K562 (cell line): ENCODE measurements around the gene BEST3. TPM values are rescaled to one million over a fixed set of nuclear protein-coding genes. Genes with fewer than 3 reads are reported as not detected.

Source experiments
- ATAC-seq: fragments of 200-7000 bp; cut with Tn5 transposase; 3 replicates; pipeline ENCODE4 v1.9.1; 2020; ENCODE audit warnings: moderate library complexity
- BruUV-seq: library from RNA; stranded (reverse); fragments of 400-500 nt; replicated peaks from 2 replicates; lab custom pipeline; 2021; lab: Mats Ljungman, UMichigan
- CTCF ChIA-PET: fragments of 300-600 bp; formaldehyde crosslinking; extraction: SDS; loops from one replicate; lab custom pipeline; 2021; ENCODE audit warnings: low intra/inter-chr PET ratio; lab: Yijun Ruan, JAX
- POLR2A ChIA-PET: fragments of 300-600, 350-650 bp; sonication (Branson Sonifier 250); formaldehyde crosslinking; extraction: SDS; loops from one replicate; lab custom pipeline; 2021; ENCODE audit warnings: antibody characterized with exemption, inconsistent platforms; lab: Yijun Ruan, JAX
- DNase-seq, 4 experiments: peaks; one replicate each; pipeline versions ENCODE4 v3.0.0 to v3.0.0-alpha.2; 2011 to 2018; ENCODE audit warnings: low spot score in 3 of 4, mixed read lengths in 3 of 4; ENCODE audit errors: extremely low read depth in 1 of 4
- FAIRE-seq: peaks from 2 replicates; lab custom pipeline; 2011; peaks lifted over from hg19 to GRCh38; lab: Jason Lieb, UNC
- H2AFZ ChIP-seq: 2 replicates; pipeline ENCODE4 v1.6.0; 2011; ENCODE audit warnings: low read depth, low read length, control low read depth, inconsistent platforms
- H3K27ac ChIP-seq: fragments of 200-600 bp; 3 replicates; pipeline ENCODE4 v1.8.0; 2011; ENCODE audit warnings: low read depth, mild to moderate bottlenecking, control low read depth, inconsistent platforms, low read length, moderate library complexity, mixed read lengths; ENCODE audit errors: extremely low read depth
- H3K27me3 ChIP-seq, 2 experiments: fragments of 300-600 bp in 1 of 2; 2 replicates in 1 of 2; 3 replicates in 1 of 2; pipeline versions ENCODE4 v1.6.0 to v1.8.0; 2011; ENCODE audit warnings: inconsistent platforms in 2 of 2, low read length in 2 of 2, mild to moderate bottlenecking in 1 of 2, mixed read lengths in 1 of 2, moderate library complexity in 1 of 2; ENCODE audit not compliant: control insufficient read depth in 2 of 2, insufficient read depth in 2 of 2
- H3K36me3 ChIP-seq: fragments of 300-600 bp; 3 replicates; pipeline ENCODE4 v1.8.0; 2011; ENCODE audit warnings: mild to moderate bottlenecking, low read length, inconsistent platforms; ENCODE audit not compliant: control insufficient read depth, insufficient read depth
- H3K4me1 ChIP-seq, 2 experiments: fragments of 200-600 bp in 1 of 2; replicated peaks in 1 of 2; 2 replicates in 1 of 2; 3 replicates in 1 of 2; pipeline versions ENCODE4 v1.5.1 to v1.8.0; 2011; ENCODE audit warnings: inconsistent platforms in 2 of 2, low read length in 2 of 2, mild to moderate bottlenecking in 1 of 2, mixed read lengths in 1 of 2, moderate library complexity in 1 of 2; ENCODE audit not compliant: control insufficient read depth in 2 of 2, insufficient read depth in 2 of 2
- H3K4me2 ChIP-seq: 2 replicates; pipeline ENCODE4 v1.6.1; 2011; ENCODE audit warnings: low read length, control low read depth, inconsistent platforms, mixed read lengths; ENCODE audit not compliant: insufficient read depth
- H3K4me3 ChIP-seq: fragments of 200-600 bp; sonication (generic), shearing (Covaris generic); 2 replicates; pipeline ENCODE4 v1.5.1; 2016; ENCODE audit warnings: control low read depth, inconsistent platforms
- H3K79me2 ChIP-seq: fragments of 200-600 bp; 3 replicates; pipeline ENCODE4 v1.8.0; 2011; ENCODE audit warnings: low read length, inconsistent platforms; ENCODE audit not compliant: control insufficient read depth, insufficient read depth
- H3K9ac ChIP-seq, 2 experiments: 2 replicates each; pipeline versions ENCODE4 v1.6.0 to v1.6.1; 2011; ENCODE audit warnings: low read depth in 2 of 2, low read length in 2 of 2, control low read depth in 1 of 2, inconsistent platforms in 1 of 2, mild to moderate bottlenecking in 1 of 2, mixed read lengths in 1 of 2; ENCODE audit not compliant: insufficient read depth in 1 of 2
- H3K9me1 ChIP-seq: one replicate; pipeline ENCODE4 v1.6.0; 2011; ENCODE audit warnings: inconsistent platforms, mild to moderate bottlenecking, low read length, moderate library complexity; ENCODE audit not compliant: control insufficient read depth, insufficient read depth
- H3K9me3 ChIP-seq: replicated peaks from 2 replicates; pipeline ENCODE4 v1.5.1; 2011; ENCODE audit warnings: low read depth, low read length, inconsistent platforms; ENCODE audit not compliant: control insufficient read depth, insufficient read depth
- H4K20me1 ChIP-seq: replicated peaks from 2 replicates; pipeline ENCODE4 v1.6.1; 2011; ENCODE audit warnings: low read length, inconsistent platforms, mixed read lengths; ENCODE audit not compliant: control insufficient read depth, insufficient read depth
- BRD4 ChIP-seq: fragments of 200-600 bp; sonication (generic); IDR thresholded peaks from 2 replicates; pipeline ENCODE4 v1.6.1; 2017; ENCODE audit warnings: inconsistent platforms
- CREBBP ChIP-seq: IDR thresholded peaks from one replicate; pipeline ENCODE4 v1.6.1; 2012; ENCODE audit warnings: low read depth, mild to moderate bottlenecking, control low read depth, inconsistent platforms, low read length
- DPF2 ChIP-seq: fragments of 450-650 bp; IDR thresholded peaks from 2 replicates; pipeline ENCODE4 v1.6.1; 2016
- ESRRA ChIP-seq: fragments of 450-650 bp; IDR thresholded peaks from 2 replicates; pipeline ENCODE4 v1.6.1; 2014; ENCODE audit warnings: low read depth, mild to moderate bottlenecking, moderate library complexity, borderline replicate concordance
- MAZ ChIP-seq, 2 experiments: fragments of 450-650 bp in 1 of 2; sonication (generic) in 1 of 2; formaldehyde crosslinking; IDR thresholded peaks in 1 of 2; conservative IDR thresholded peaks in 1 of 2; 2 replicates each; pipeline versions ENCODE4 v1.4.0 to v1.5.0; 2020; ENCODE audit warnings: mild to moderate bottlenecking in 1 of 2, missing genetic modification reagents in 1 of 2
- NFYB ChIP-seq: IDR thresholded peaks from 2 replicates; pipeline ENCODE4 v1.6.1; 2011; ENCODE audit warnings: mild to moderate bottlenecking, moderate library complexity; ENCODE audit not compliant: insufficient read length; ENCODE audit errors: extremely low read depth
- SMC3 ChIP-seq: conservative IDR thresholded peaks from 2 replicates; pipeline ENCODE4 v1.6.1; 2011; ENCODE audit warnings: low read depth, low read length, improper control_type of control experiment; ENCODE audit not compliant: insufficient read depth
- ZBTB8A ChIP-seq: fragments of 450-650 bp; IDR thresholded peaks from 2 replicates; pipeline ENCODE4 v1.6.1; 2018; ENCODE audit warnings: mild to moderate bottlenecking, moderate library complexity; ENCODE audit not compliant: partially characterized antibody
- ZNF217 ChIP-seq: sonication (generic); formaldehyde crosslinking; IDR thresholded peaks from 2 replicates; pipeline ENCODE4 v1.8.0; 2022; ENCODE audit warnings: mild to moderate bottlenecking, missing genetic modification reagents
- ZNF584 ChIP-seq: fragments of 200-800 bp; sonication (Bioruptor generic); IDR thresholded peaks from 2 replicates; pipeline ENCODE4 v1.6.1; 2016; ENCODE audit warnings: low read depth, mild to moderate bottlenecking, missing genetic modification characterization, missing compliant biosample characterization
- WGBS: fragments of 100-300 bp; shearing (Covaris generic); methylation state at CpG from one replicate; pipeline ENCODE4 v1.1.6; 2016; ENCODE audit warnings: low coverage, mixed read lengths; ENCODE audit not compliant: insufficient coverage; ENCODE audit errors: missing lambda C conversion rate; 5-methylcytosine and 5-hydroxymethylcytosine counted together
- in situ Hi-C: fragments of 300-500 bp; cut with MboI; formaldehyde crosslinking; loops from 4 replicates; pipeline ENCODE4 v1.15.0; 2018; ENCODE audit warnings: inconsistent platforms, mixed read lengths
- intact Hi-C: fragments of 100-400 bp; cut with micrococcal nuclease; formaldehyde crosslinking; loops from 2 replicates; pipeline ENCODE4 v1.14.2; 2022
- polyA plus RNA-seq, 8 experiments: library from polyadenylated mRNA; depleted of rRNA in 4 of 8; stranded (reverse) in 5 of 8; unstranded in 3 of 8; fragments of >200 nt; fragmentation: Nextera tagmentation in 2 of 8; fragmentation: Illumina TruSeq in 1 of 8; extraction: Ambion mirVana in 2 of 8; extraction: Trizol in 1 of 8; gene quantifications; 2 replicates each; pipeline versions ENCODE4 v1.2.1 to v1.2.3, GENCODE V29; 2011 to 2014; ENCODE audit warnings: inconsistent platforms in 1 of 8, missing spikeins in 1 of 8
- total RNA-seq, 7 experiments: library from RNA; depleted of rRNA in 6 of 7; stranded (reverse); fragments of >200 nt in 6 of 7; fragmentation: Illumina TruSeq in 2 of 7; extraction: Trizol in 2 of 7; gene quantifications; 2 replicates each; pipeline versions ENCODE4 v1.2.1 to v1.2.3, GENCODE V29; 2011 to 2021; ENCODE audit warnings: low replicate concordance in 1 of 7
- TF ChIP-seq, protein P1 (sequence below): fragments of 450-650 bp; IDR thresholded peaks from 2 replicates; pipeline ENCODE4 v1.6.1; 2014; ENCODE audit warnings: low read depth, mild to moderate bottlenecking, moderate library complexity, borderline replicate concordance

Gene BEST3
- total and polyA plus RNA-seq, 9 of the 15 experiments (the other 6 are each of a cell fraction or from before 2014, with no cell fraction given) = 0.15 TPM; not detected in 8

DNA sequence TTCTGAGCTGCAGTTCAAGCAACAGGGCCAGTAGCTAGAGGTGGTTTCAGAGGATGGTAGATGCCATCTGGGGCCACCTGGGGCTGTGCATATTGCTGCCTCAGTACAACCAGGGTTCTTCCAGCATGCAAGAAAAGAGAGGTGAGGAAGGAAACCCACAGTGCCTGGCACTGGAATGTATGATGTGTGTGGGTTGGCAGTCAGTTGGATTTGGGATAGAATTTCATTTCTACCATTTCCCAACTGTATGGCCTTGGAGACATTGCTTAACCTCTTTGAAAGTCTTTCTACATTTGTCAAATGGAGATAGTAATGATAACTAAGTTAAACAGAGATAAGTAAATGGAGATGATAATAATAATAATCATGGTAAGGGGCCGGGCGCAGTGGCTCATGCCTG is 78.2 kb downstream of the BEST3 start:
- in situ Hi-C loops = no loop called here
- no peak for ATAC-seq

More for the DNA sequence above, 78.2 kb downstream of the BEST3 start:
- Histone ChIP-seq H3K4me1 (peaks cover 11 to 15% of the 10 kb centered on the region in 2 experiments), H3K4me3 (no peak overlapping the region), H3K79me2 (no peaks in the 10 kb centered on the region), H2AFZ (no peak overlapping the region), H3K27ac (no peak overlapping the region), H3K36me3 (no peaks in the 10 kb centered on the region), H4K20me1 (0 out of 2 replicates have a peak, but pooled peaks cover 5% of the 10 kb centered on the region), H3K9ac (no peak overlapping the region)
- DNase-seq (no peak), FAIRE-seq (no peak)
- POLR2A ChIA-PET = no interaction called here
- intact Hi-C loops = loop anchor here (5.0 kb wide), 2 partner anchors 34 to 149 kb away; partner anchors contain the start of genes CCT2 and FRS2
- no TSS peak for BruUV-seq
- TF ChIP-seq NFYB = no peak
- TF ChIP-seq, protein P1, sequence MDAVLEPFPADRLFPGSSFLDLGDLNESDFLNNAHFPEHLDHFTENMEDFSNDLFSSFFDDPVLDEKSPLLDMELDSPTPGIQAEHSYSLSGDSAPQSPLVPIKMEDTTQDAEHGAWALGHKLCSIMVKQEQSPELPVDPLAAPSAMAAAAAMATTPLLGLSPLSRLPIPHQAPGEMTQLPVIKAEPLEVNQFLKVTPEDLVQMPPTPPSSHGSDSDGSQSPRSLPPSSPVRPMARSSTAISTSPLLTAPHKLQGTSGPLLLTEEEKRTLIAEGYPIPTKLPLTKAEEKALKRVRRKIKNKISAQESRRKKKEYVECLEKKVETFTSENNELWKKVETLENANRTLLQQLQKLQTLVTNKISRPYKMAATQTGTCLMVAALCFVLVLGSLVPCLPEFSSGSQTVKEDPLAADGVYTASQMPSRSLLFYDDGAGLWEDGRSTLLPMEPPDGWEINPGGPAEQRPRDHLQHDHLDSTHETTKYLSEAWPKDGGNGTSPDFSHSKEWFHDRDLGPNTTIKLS = no peak
- no peak for TF ChIP-seq CREBBP
- no peak for TF ChIP-seq ZNF217 (CRISPR knock-in tag)
- no peak for TF ChIP-seq ZBTB8A
- TF ChIP-seq BRD4 = no peak
- TF ChIP-seq MAZ (CRISPR knock-in tag; conservative IDR thresholded peaks at IDR 0.05 in 1 of 2, IDR thresholded peaks at IDR 0.05 in 1 of 2) = no peak
- TF ChIP-seq DPF2 = no peak
- no peak for TF ChIP-seq SMC3
- no peak for TF ChIP-seq ZNF584 (CRISPR knock-in tag)
- no peak for TF ChIP-seq ESRRA
- TF ChIP-seq, all 486 proteins: peak for 0
- Histone ChIP-seq H3K9me3 (no peaks in the 10 kb centered on the region), H3K9me1 (no peaks in the 10 kb centered on the region), H3K27me3 (no peaks in the 10 kb centered on the region; a peak in 1 of 5 replicates), H3K4me2 (no peak overlapping the region)
- CTCF ChIA-PET = no interaction called here
- WGBS = 50% methylated on average over 2 of the region's 2 CpGs
